ENCODE results near the gene ZNF280D.
"Not testable (repeated sequence)": the region's sequence is repeated elsewhere in the genome, so short reads cannot be mapped to it uniquely, and the experiment has no call there.

The ZNF280D gene

GRCh38 chr15:56709502-56709901, 23.8 kb downstream of the ZNF280D start:
- DNase-seq (ENCODE audit: low spot score): not testable (repeated sequence)

GRCh38 chr15:56699743-56700142, 33.6 kb downstream of the ZNF280D start:
- no peak for DNase-seq (ENCODE audit: low spot score)

GRCh38 chr15:56698270-56698669, 35.0 kb downstream of the ZNF280D start:
- no peak for DNase-seq (ENCODE audit: low spot score)

GRCh38 chr15:56693761-56694160, 39.5 kb downstream of the ZNF280D start:
- no peak for DNase-seq (ENCODE audit: low spot score)

GRCh38 chr15:56690733-56691132, 42.6 kb downstream of the ZNF280D start:
- no peak for DNase-seq (ENCODE audit: low spot score)

- no peak for DNase-seq (ENCODE audit: low spot score)
Observed at GRCh38 chr15:56683908-56684307, 49.4 kb downstream of the ZNF280D start.

- DNase-seq (ENCODE audit: low spot score): no peak
Observed at GRCh38 chr15:56681113-56681512, 52.2 kb downstream of the ZNF280D start.

- no peak for DNase-seq (ENCODE audit: low spot score)
Observed at GRCh38 chr15:56679225-56679624, 54.1 kb downstream of the ZNF280D start.

GRCh38 chr15:56678571-56678970, 54.7 kb downstream of the ZNF280D start:
- no peak for DNase-seq (ENCODE audit: low spot score)

- no peak for DNase-seq (ENCODE audit: low spot score)
Observed at GRCh38 chr15:56677271-56677670, 56.0 kb downstream of the ZNF280D start.

- DNase-seq (ENCODE audit: low spot score): no peak
Observed at GRCh38 chr15:56675930-56676329, 57.4 kb downstream of the ZNF280D start.

- no peak for DNase-seq (ENCODE audit: low spot score)
Observed at GRCh38 chr15:56674857-56675256, 58.5 kb downstream of the ZNF280D start.

GRCh38 chr15:56672721-56673120, 60.6 kb downstream of the ZNF280D start:
- no peak for DNase-seq (ENCODE audit: low spot score)

- DNase-seq (ENCODE audit: low spot score): no peak
Observed at GRCh38 chr15:56667517-56667916, 65.8 kb downstream of the ZNF280D start.

- no peak for DNase-seq (ENCODE audit: low spot score)
Observed at GRCh38 chr15:56660943-56661342, 72.4 kb downstream of the ZNF280D start.

- DNase-seq (ENCODE audit: low spot score): no peak
Observed at GRCh38 chr15:56659197-56659596, 74.1 kb downstream of the ZNF280D start.

- no peak for DNase-seq (ENCODE audit: low spot score)
Observed at GRCh38 chr15:56654624-56655023, 78.7 kb downstream of the ZNF280D start.

GRCh38 chr15:56654216-56654615, 79.1 kb downstream of the ZNF280D start:
- DNase-seq (ENCODE audit: low spot score): no peak

- DNase-seq (ENCODE audit: low spot score): no peak
Observed at GRCh38 chr15:56653787-56654186, 79.5 kb downstream of the ZNF280D start.

- DNase-seq (ENCODE audit: low spot score): no peak
Observed at GRCh38 chr15:56653107-56653506, 80.2 kb downstream of the ZNF280D start.

- DNase-seq (ENCODE audit: low spot score): no peak
Observed at GRCh38 chr15:56648311-56648710, 85.0 kb downstream of the ZNF280D start.

- DNase-seq (ENCODE audit: low spot score): no peak
Observed at GRCh38 chr15:56640549-56640948, 92.8 kb downstream of the ZNF280D start.

GRCh38 chr15:56640127-56640526, 93.2 kb downstream of the ZNF280D start:
- DNase-seq (ENCODE audit: low spot score): no peak

GRCh38 chr15:56639631-56640030, 93.7 kb downstream of the ZNF280D start:
- DNase-seq (ENCODE audit: low spot score): no peak

- no peak for DNase-seq (ENCODE audit: low spot score)
Observed at GRCh38 chr15:56631765-56632164, 101.5 kb downstream of the ZNF280D start.
